DMS114 treated with DMSO at 0.1 percent for 48 hours (cell line): ENCODE results near the gene TNFAIP2.

Experiments
- DNase-seq: peaks from one replicate; lab custom pipeline; 2025; ENCODE audit not compliant: unreplicated experiment; lab: John Stamatoyannopoulos, UW

The TNFAIP2 gene

GRCh38 chr14:103133210-103134140 lies 10.2 kb downstream of the TNFAIP2 start:
- DNase-seq, result no peak

- no peak for DNase-seq
These were observed 11.1 kb downstream of the TNFAIP2 start for GRCh38 chr14:103134405-103134804.

DNA sequence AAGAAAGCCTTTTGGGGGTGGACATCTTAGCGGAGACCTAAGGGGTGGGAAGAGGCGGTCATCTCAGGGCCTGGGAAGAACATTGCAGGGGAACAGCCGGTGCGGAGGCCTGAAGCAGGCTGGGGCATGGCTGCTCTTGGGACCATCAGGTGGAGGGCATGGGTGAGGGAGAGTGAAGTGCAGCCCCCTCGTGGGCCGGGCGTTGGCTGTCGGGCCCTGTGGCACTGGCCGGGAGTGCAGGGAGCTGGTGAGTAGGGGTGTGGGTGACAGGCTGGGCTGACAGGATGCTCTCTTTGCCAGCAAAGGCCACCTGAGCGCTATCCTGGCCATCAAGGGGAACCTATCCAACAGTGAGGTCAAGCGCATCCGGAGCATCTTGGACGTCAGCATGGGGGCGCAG lies 11.7 kb downstream of the TNFAIP2 start:
- DNase-seq, result no peak

DNA sequence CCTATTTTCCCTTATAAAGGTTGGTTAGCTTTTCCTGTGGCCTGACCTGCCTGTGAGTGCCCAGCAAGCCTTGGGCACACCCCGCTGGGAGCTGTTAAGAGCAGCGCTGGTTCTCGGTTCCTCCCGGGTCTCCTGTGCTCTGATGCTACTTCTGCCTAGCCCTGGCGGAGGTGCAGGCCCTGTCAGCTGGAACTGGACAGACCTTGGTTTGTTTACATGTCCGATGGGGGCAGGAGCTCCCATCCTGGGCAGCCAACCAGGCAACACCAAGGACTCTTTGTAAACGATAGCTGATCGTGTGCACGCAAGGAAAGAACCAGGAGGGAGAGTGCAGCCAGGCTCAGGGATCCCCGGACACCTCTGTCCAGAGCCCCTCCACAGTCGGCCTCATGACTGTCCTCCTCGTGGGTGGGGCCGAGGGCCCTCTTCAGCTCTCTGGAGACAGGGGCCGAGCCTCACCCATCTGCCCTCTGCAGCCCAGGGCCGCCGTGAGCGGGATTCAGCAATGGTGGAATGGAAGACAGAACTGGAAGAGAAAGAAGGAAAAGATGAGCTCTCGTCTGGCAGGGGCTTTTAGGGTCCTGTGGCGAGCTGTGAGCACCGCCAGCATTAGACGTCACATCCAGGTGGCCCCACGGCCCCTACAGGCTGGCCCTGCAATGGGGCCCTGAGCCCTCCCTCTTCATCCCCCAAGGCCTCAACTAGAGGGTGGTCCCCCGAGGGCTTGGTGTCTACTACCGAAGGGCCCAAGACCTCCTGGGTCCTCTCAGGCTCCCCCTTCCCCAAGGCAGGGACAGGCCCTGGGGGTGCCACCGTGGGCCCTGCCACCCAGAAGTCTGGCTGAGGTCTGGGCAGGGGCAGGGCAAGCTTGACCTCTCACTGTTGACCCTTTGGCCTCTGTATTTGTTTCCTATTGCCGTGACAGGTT lies 12.3 kb downstream of the TNFAIP2 start:
- no peak for DNase-seq

DNA sequence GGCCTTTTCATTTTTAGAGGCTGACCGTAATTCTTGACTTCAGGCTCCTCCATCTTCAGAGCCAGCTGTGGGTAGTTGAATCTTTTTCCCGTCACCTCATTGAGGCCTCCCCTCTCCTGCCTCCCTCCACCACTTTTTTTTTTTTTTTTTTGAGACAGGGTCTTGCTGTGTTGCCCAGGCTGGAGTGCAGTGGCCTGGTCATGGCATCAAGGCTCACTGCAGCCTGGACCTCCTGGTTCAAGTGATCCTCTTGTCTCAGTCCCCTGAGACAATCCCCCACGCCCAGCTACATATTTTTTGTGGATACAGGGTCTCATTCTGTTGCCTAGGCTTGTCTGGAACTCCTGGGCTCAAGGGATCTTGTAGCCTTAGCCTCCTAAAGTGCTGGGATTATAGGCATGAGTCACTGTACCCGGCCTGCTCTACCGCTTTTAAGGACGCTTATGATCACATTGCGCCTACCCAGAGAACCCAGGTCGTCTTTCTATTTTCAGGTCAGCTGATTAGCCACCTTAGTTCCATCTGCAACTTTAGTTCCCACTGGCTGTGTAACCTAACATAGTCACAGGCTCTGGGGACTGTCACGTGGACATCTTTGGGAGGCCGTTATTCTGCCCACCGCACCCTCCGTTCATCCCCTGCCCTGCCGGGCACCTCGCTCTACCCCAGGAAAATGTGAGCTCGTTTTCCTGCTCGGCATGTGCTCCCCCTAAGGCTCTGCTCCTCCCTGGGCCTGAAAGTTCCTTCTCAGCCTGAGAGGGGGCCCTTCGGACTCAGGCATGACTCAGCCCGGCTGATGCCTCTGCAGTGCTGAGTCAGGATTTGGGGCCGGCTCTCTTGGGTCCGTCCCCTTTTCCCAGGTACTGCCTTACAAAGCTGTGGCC lies 13.4 kb downstream of the TNFAIP2 start:
- DNase-seq, result no peak

DNA sequence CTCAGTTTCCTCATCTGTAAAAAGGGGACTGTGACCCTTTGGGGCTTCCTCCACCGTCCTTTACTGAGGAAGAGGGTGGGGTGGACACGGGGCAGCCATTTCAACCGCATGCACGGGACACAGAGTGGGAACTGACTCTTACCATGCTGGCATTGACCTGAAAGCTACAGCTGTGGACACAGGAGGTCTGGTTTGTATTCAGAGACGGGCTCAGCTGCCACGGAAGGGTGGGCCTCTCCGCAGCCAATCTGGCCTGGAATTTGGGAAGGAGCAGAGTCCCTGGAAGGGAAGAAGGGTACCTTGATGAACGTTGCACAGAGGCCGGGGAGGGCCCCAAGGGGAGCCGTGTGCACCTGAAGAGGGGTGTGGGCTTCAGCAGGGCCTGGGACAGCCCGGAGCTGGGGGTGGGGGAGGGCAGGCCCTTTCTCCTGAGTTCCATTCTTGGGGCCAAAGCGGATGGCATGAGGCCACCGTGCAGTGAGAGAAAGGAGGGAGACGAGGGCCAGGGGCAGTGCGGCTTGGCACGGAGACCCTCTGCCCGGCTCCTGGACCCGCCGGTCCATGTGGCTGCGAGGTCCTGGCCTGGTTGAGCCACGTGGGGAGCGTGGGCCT lies 14.5 kb downstream of the TNFAIP2 start:
- no peak for DNase-seq

DNA sequence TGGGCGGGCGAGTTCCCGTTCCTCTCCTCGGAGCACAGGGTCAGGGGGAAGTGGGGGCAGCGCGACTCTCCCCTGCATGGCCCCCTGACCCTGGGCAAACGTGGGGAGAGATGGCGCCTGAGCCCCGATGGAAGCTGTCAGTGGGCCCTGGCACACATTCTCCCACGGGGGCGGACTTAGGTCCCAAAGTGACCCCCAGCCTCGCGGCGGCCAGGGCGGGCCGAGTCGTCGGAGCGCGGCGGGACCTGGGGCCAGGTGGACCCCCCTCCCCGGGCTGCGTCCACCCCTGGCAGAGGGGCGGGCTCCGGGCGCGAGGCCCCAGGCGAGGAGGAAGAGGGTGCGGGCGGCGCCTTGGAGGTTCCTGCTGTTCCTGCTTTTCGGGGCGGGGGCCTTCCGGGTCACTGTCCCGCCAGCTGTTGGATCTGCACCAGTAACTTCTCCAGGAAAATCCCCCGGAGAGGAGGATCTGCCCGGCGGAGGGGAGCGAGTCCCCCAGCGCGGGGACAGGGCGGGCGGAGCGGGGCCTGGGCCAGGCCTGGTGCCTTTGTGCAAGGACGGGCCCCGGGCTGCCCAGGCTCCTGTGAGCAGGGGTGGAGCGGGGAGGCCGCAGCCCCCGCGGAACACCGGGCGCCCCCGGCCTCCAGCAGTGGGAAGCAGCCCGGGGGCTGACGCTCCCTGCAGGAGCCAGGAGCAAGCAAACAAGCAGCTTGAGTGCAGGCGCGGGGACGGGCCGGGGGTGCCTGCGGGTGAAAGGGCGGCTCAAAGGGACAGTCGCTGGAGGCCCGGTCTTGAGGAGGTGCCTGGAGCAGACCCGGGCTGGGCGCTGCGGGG lies 15.3 kb downstream of the TNFAIP2 start:
- no peak for DNase-seq

GRCh38 chr14:103139132-103140025 lies 16.1 kb downstream of the TNFAIP2 start:
- no peak for DNase-seq

DNA sequence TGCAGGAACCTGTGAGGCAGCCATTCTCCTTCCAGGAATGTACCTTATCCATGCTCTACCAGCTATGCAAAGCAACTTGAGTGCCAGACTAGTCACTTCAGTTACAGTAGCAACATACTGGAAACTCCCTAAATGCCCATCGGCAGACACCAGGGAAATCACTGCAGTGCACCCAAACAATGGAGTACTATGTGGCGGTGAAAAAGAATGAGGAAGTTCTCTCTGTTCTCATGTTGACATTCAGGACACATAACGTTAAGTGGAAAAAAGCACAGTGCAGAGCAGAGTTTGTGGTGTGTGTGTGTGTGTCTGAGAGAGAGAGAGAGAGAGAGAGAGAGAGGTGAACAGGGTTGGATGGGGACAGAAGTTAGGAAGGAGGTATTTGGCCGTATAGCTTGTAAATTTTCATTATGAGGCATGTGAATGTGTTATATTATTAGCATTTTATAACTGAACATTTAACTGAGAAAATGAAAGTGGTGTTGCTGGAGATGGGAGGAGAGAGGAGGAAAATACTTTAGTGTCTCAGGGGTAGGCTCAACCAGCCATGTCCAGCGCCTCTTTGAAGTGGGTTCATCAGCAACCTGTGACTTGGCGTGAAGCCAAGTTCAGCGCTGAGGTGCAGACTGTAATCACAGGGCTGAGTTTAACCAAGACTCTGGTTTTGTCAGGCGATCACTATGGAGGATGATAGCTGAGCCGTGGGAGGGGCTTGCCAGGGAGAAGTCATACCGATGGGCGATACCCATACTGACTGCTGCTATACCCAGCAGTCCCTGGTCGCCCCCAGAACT lies 17.3 kb downstream of the TNFAIP2 start:
- no peak for DNase-seq

DNA sequence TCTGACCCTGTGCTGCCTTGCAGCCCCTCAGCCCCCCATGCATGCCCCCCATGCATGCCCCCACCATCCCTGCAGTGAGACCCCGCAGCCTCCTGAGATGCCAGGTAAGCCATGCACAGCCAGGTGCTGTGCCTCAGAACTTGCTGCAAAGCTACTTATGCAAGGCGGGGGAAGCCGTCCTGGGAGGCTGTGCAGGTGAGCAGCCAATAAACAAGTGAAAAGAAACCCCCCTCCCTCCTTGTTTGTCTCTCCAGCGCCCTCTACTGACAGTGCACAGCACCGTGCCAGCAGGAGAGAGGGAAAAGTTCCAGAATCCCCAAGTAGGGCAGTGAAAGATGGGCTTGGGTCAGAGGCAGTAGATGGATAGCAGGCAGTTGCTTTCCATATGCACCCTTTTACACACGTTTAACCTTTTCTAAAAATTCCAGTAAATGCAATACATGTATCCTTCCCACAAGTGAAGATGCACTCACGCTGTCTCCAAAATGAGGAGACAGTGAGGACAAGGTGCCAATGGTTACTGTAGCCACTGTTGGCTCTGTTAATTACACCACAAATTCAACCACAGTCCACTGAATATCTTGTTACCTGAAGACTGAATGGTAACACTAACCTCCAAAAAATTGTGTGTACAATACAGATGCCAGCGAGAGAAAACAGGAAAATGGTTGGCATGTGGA lies 18.0 kb downstream of the TNFAIP2 start:
- no peak for DNase-seq

- no peak for DNase-seq
These were observed 18.8 kb downstream of the TNFAIP2 start for GRCh38 chr14:103142026-103142425.

DNA sequence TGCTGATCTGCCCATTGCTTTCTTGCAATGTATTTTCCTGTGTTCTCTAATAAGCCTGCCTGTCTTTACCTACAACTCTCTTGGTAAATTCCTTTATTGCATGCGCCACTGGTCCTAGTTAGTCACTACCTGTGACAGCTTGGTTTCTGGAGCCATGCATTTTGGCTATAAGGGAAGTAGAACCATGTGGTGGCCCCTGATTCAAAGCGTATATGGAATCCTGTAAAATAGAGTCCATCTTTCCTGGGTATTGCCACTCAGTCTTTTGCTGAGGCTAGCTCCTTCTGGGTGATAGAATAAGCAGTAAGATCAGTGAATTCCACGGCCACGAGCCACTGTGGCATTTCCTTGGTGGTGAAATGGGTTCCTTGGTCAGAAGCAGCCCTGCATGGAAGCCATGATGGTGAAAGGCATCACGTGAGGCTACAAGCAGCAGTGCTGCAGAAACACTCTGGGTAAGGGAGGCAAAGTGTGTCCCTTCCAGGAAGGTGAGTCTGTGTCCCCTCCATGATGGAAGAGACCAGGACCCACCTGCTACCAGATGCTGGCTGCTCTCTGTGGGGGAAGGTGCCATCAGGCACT lies 19.6 kb downstream of the TNFAIP2 start:
- no peak for DNase-seq

DNA sequence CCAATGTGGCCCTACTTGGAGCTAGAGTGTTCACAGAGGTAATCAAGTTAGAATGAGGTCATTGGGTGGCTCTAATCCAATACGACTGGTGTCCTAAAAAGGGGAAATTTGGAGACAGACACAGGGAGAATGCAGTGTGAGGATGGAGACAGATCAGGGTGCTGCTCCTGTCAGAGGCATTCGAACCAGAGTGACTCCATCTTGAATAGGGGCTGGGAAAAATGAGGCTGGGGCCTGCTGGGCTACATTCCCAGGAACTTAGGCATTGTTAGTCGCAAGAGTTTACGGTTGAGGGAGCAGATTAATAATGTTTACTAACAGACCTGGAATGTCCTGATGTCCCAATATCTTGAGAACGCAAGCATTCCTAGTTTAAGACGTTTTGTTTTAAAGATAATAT lies 20.2 kb downstream of the TNFAIP2 start:
- DNase-seq, result no peak

GRCh38 chr14:103144085-103144484 lies 20.8 kb downstream of the TNFAIP2 start:
- no peak for DNase-seq

DNA sequence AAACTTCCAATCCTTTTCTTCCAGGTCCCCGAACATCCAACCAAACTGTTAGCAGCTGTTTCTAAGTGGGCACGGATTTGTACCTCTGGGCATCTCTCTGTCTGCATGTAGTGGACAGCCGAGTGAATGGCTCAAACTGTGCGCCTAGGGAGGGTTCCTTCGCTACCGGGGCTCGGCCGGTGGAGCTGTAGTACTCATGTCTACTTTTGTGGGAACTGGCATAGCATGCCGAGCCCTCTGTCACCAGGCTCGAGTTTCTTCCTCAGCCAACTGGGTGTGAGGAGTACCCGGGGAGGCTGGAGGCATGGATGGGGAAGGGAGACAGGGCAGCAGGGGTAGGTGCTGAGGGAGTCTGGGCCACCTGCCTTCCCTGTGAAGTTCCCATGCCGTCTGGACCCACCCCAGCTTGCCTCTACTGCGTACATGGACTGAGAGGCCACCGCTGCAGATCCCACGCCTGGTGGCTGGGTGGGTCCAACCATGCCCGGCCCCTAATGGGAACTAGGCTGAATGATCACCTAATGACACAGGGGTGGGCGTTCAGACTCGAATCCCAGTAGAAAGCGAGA lies 23.0 kb downstream of the TNFAIP2 start:
- DNase-seq, result no peak
